ENCODE measurements around the gene ARHGAP31.

Gene ARHGAP31

GRCh38 chr3:119322021-119322834, 28.0 kb downstream of the ARHGAP31 start:
- POLR2A ChIA-PET = interaction anchor here (0.7 to 1.3 kb wide), 6 partner anchors 12 to 141 kb away, joined by 3 to 5 read pairs (median 3); partner anchors contain the start of genes ARHGAP31 and TMEM39A
- CTCF ChIA-PET = interaction anchor here (0.6 to 1.2 kb wide), 4 partner anchors 48 to 689 kb away, joined by 3 to 5 read pairs (median 3); no protein-coding TSS in a partner anchor
- TF ChIP-seq HDGF (IDR thresholded peaks at IDR 0.05; ENCODE audit: borderline replicate concordance) (0 out of 2 replicates have a peak, but pooled peaks have one; percentile 61), BHLHE40 (IDR thresholded peaks at IDR 0.05; ENCODE audit: borderline replicate concordance) (no peak)
- DNase-seq (ENCODE audit: extremely low spot score) = no peak

GRCh38 chr3:119322835-119323722, 28.9 kb downstream of the ARHGAP31 start:
- ChIA-PET POLR2A (interaction anchor here (1.0 to 1.3 kb wide), 5 partner anchors 12 to 140 kb away, joined by 3 to 5 read pairs (median 3); partner anchors contain the start of genes ARHGAP31 and TMEM39A), CTCF (interaction anchor here (1.2 kb wide), 1 partner anchor 49 kb away, joined by 3 read pairs; no protein-coding TSS in a partner anchor)
- TF ChIP-seq L3MBTL2 (conservative IDR thresholded peaks at IDR 0.05) = peak; percentile 76
- 0 out of 2 replicates have a peak, but pooled peaks have one; percentile 19 for TF ChIP-seq ELF4 (IDR thresholded peaks at IDR 0.05)
- no peak for TF ChIP-seq LEF1 (IDR thresholded peaks at IDR 0.05; ENCODE audit: borderline replicate concordance)
- TF ChIP-seq FOXK2 (IDR thresholded peaks at IDR 0.05) = no peak
- peak; percentile 74 for DNase-seq (ENCODE audit: extremely low spot score)

- no peak for TF ChIP-seq TARDBP (IDR thresholded peaks at IDR 0.05)
- no peak for TF ChIP-seq BHLHE40 (IDR thresholded peaks at IDR 0.05; ENCODE audit: borderline replicate concordance)
- TF ChIP-seq HDGF (IDR thresholded peaks at IDR 0.05; ENCODE audit: borderline replicate concordance) = no peak
- TF ChIP-seq FOXM1 (IDR thresholded peaks at IDR 0.05; ENCODE audit: borderline replicate concordance) = no peak
- no peak for TF ChIP-seq SUZ12 (IDR thresholded peaks at IDR 0.05)
- no peak for TF ChIP-seq ARNT (IDR thresholded peaks at IDR 0.05)
- TF ChIP-seq NFRKB (IDR thresholded peaks at IDR 0.05) = no peak
- no peak for TF ChIP-seq ELF4 (IDR thresholded peaks at IDR 0.05)
- TF ChIP-seq PKNOX1 (IDR thresholded peaks at IDR 0.05) = no peak
- TF ChIP-seq L3MBTL2 (conservative IDR thresholded peaks at IDR 0.05) = no peak
- TF ChIP-seq LEF1 (IDR thresholded peaks at IDR 0.05; ENCODE audit: borderline replicate concordance) = no peak
- TF ChIP-seq FOXA1 (IDR thresholded peaks at IDR 0.05) = no peak
- no peak for TF ChIP-seq ZNF384 (IDR thresholded peaks at IDR 0.05)
- no peak for TF ChIP-seq CTBP1 (IDR thresholded peaks at IDR 0.05; ENCODE audit: borderline replicate concordance)
- TF ChIP-seq SP1 (IDR thresholded peaks at IDR 0.05) = no peak
- TF ChIP-seq FOXK2 (IDR thresholded peaks at IDR 0.05) = no peak
- CTCF ChIA-PET = no interaction called here
- DNase-seq (ENCODE audit: extremely low spot score) = no peak
- POLR2A ChIA-PET = no interaction called here
Observed at GRCh38 chr3:119323723-119324085, 29.5 kb downstream of the ARHGAP31 start.

GRCh38 chr3:119324899-119325298, 30.7 kb downstream of the ARHGAP31 start:
- ChIA-PET CTCF (no interaction called here), POLR2A (no interaction called here)
- TF ChIP-seq FOXA1 (IDR thresholded peaks at IDR 0.05) (no peak), ZNF384 (IDR thresholded peaks at IDR 0.05) (no peak), L3MBTL2 (conservative IDR thresholded peaks at IDR 0.05) (no peak), FOXK2 (IDR thresholded peaks at IDR 0.05) (no peak), SUZ12 (IDR thresholded peaks at IDR 0.05) (no peak), ELF4 (IDR thresholded peaks at IDR 0.05) (no peak), NFRKB (IDR thresholded peaks at IDR 0.05) (no peak), CTBP1 (IDR thresholded peaks at IDR 0.05; ENCODE audit: borderline replicate concordance) (no peak), HDGF (IDR thresholded peaks at IDR 0.05; ENCODE audit: borderline replicate concordance) (no peak), SP1 (IDR thresholded peaks at IDR 0.05) (no peak), ARNT (IDR thresholded peaks at IDR 0.05) (no peak), TARDBP (IDR thresholded peaks at IDR 0.05) (no peak), BHLHE40 (IDR thresholded peaks at IDR 0.05; ENCODE audit: borderline replicate concordance) (no peak), FOXM1 (IDR thresholded peaks at IDR 0.05; ENCODE audit: borderline replicate concordance) (no peak), PKNOX1 (IDR thresholded peaks at IDR 0.05) (no peak), LEF1 (IDR thresholded peaks at IDR 0.05; ENCODE audit: borderline replicate concordance) (no peak)

GRCh38 chr3:119326976-119327375, 32.8 kb downstream of the ARHGAP31 start:
- ChIA-PET CTCF (interaction anchor here (0.6 to 1.5 kb wide), 2 partner anchors 19 to 139 kb away, joined by 4 read pairs; no protein-coding TSS in a partner anchor), POLR2A (no interaction called here)
- no peak for DNase-seq (ENCODE audit: extremely low spot score)
- TF ChIP-seq NFRKB (IDR thresholded peaks at IDR 0.05) (no peak), SUZ12 (IDR thresholded peaks at IDR 0.05) (no peak), L3MBTL2 (conservative IDR thresholded peaks at IDR 0.05) (no peak), FOXK2 (IDR thresholded peaks at IDR 0.05) (no peak), HDGF (IDR thresholded peaks at IDR 0.05; ENCODE audit: borderline replicate concordance) (no peak)

More at GRCh38 chr3:119324899-119325298, 30.7 kb downstream of the ARHGAP31 start:
- DNase-seq (ENCODE audit: extremely low spot score) = no peak

GRCh38 chr3:119329551-119329950, 35.4 kb downstream of the ARHGAP31 start:
- TF ChIP-seq ARNT (IDR thresholded peaks at IDR 0.05) = no peak
- POLR2A ChIA-PET = no interaction called here
- CTCF ChIA-PET = no interaction called here

More at GRCh38 chr3:119329551-119329950, 35.4 kb downstream of the ARHGAP31 start:
- DNase-seq (ENCODE audit: extremely low spot score) = no peak

Measured in HEK293T (cell line).